T-helper 2 cell treated with Interferon-gamma antibody and Interleukin-4, amounts not matched to agents 5 μg/mL and 100 μg/mL, for 36 hours (primary cell): ENCODE measurements around the gene MSI2.

Experiments used
- DNase-seq: peaks from one replicate; pipeline ENCODE4 v3.0.0; 2021; ENCODE audit warnings: low spot score
- H3K27ac Mint-ChIP-seq: one replicate; pipeline ENCODE4 v1.8.0; 2021; ENCODE audit warnings: mild to moderate bottlenecking, mixed read lengths
- H3K27me3 Mint-ChIP-seq: one replicate; pipeline ENCODE4 v1.8.0; 2021; ENCODE audit warnings: low read depth, mixed read lengths
- H3K36me3 Mint-ChIP-seq: one replicate; pipeline ENCODE4 v1.8.0; 2021; ENCODE audit warnings: low read depth, mixed read lengths
- H3K4me1 Mint-ChIP-seq: one replicate; pipeline ENCODE4 v1.8.0; 2021; ENCODE audit warnings: low read depth, mixed read lengths
- H3K4me3 Mint-ChIP-seq: one replicate; pipeline ENCODE4 v1.8.0; 2022; ENCODE audit warnings: mild to moderate bottlenecking, moderate library complexity, mixed read lengths
- H3K9me3 Mint-ChIP-seq: one replicate; pipeline ENCODE4 v1.8.0; 2021; ENCODE audit warnings: mixed read lengths

The MSI2 gene

DNA sequence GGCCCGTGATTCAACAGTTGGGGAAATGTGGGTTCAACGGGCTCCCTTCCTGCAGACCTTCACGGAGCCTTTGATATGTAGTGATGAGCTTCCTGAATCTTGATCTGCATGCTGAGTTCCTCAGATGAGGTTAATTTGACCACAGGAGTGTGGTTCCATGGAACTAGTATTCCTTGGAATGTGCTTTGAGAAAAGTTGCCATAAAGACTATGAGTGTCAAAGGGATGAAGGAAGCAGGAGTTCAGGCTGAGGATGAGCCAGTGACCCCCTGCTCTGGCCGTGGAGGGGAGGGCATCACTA lies 229.2 kb downstream of the MSI2 start:
- H3K4me3 Mint-ChIP-seq = no peak overlapping the region
- no peaks in the 10 kb centered on the region for H3K9me3 Mint-ChIP-seq
- no peak for DNase-seq
- no peaks in the 10 kb centered on the region for H3K36me3 Mint-ChIP-seq
- H3K27ac Mint-ChIP-seq = no peak overlapping the region
- no peaks in the 10 kb centered on the region for H3K27me3 Mint-ChIP-seq
- peaks cover 30% of the 10 kb centered on the region for H3K4me1 Mint-ChIP-seq

DNA sequence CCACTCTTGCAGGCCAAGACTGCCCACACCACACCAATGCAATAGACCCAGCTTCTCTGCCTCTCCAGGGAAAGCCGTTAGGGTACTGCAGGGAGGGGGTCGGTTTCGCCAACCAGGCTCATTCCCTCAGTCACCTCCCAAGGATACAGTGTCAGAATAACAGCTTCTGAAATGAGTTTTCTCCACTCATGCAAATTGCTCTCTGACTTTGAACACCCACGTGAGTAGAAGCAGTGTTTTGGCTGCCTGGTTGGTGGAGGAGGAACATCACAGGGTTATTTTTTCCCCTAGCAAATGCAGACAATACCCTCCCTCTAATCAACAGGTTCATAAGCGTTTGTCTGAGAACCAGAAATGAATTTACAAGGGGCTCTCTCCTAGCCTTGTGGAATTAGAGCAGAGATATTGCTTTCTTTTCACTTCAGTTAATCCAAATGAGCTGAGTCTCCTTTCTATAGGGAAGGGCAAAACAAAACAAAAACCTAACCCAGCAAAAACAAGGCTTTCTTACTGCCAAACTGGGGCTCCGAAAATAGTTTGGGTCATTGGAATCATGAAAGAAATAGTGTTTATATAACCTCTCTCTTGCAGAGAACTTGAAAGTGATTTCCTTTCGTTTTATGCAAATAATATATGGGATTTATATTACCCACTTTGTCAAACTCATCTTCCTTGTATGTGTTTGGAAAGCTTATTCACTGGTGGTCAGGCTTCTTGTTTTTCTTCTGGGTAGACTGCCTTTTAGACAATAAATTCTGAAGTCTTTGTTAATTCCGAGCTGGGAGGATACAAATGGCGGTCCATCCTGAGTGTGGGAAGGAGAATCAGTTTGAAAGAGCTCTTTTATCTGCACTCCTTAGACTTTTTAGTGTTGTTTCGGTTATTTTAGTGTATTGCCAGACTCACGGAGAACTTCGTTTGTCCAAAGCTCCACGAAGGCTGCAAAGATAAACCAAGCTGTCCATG lies 229.9 kb downstream of the MSI2 start:
- Mint-ChIP-seq H3K27me3 (no peaks in the 10 kb centered on the region), H3K4me3 (no peak overlapping the region)

DNA sequence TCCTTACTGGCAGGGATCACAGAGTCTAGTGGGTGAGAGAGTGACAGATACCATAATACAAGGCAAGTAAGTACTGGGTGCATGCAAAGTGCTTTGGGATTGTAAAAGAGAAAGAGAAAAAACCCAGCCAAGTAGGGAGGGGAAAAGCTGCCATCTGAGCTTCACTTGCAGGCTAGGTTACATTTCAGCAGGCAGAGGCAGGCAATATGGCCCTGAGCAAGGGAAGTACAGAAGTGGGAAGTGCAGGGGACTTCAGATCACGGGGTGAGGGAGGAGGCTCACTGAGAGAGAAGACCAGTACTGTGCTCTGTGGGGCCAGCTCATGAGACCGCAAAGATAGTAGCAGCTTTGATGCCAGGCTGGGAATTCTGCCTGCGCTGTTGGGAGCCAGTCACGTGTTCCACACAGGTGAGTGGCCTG lies 230.6 kb downstream of the MSI2 start:
- Mint-ChIP-seq H3K36me3 (no peaks in the 10 kb centered on the region), H3K4me1 (peaks cover 20% of the 10 kb centered on the region), H3K4me3 (no peak overlapping the region), H3K27me3 (no peaks in the 10 kb centered on the region), H3K9me3 (no peaks in the 10 kb centered on the region), H3K27ac (no peak overlapping the region)
- DNase-seq = no peak

More for the DNA sequence above, 229.9 kb downstream of the MSI2 start:
- no peak for DNase-seq
- H3K36me3 Mint-ChIP-seq = no peaks in the 10 kb centered on the region
- no peak overlapping the region for H3K27ac Mint-ChIP-seq
- peaks cover 24% of the 10 kb centered on the region for H3K4me1 Mint-ChIP-seq
- no peaks in the 10 kb centered on the region for H3K9me3 Mint-ChIP-seq

DNA sequence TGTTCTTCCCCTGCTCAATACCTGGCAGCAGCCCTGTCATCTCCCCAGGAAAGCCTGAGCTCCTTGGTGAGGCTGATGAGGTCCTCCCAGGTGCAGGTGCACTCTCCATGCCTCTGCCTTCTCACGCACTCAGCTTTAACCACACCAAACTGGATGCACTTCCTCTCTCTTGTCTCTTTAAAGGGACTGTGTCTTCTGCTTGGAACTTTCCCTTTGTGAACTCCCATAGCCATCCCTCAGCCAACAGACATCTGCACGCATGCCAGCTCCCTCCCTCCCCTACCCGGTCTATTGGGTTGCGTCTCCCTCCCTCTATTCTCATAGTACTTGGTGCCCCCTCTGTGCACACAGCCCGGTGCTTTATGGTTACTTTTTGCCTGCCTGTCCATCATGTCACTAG lies 231.2 kb downstream of the MSI2 start:
- Mint-ChIP-seq H3K27me3 (no peaks in the 10 kb centered on the region), H3K27ac (no peak overlapping the region), H3K4me1 (peaks cover 20% of the 10 kb centered on the region), H3K9me3 (no peaks in the 10 kb centered on the region), H3K4me3 (no peak overlapping the region), H3K36me3 (no peaks in the 10 kb centered on the region)
- DNase-seq = no peak

DNA sequence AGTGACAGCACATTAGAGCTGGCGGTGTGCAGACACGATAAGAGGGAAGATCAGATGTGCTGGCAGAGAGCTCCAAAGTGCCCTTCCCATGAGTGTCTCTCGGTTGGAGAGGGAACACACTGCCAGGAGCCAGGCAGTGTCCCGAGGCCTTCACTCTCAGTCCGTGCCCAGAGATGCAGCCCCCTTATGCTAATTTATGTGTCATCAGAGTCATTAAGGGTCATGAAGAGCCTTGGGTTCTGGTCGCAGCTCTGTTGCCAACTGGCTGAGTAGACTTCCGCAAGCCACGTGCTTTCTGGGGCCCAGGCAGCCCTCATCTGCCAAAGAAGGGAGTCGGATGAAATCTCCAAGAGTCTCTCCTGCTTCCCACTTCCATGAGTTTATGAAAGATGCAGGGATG lies 232.5 kb downstream of the MSI2 start:
- Mint-ChIP-seq H3K36me3 (no peaks in the 10 kb centered on the region), H3K27ac (no peak overlapping the region)

DNA sequence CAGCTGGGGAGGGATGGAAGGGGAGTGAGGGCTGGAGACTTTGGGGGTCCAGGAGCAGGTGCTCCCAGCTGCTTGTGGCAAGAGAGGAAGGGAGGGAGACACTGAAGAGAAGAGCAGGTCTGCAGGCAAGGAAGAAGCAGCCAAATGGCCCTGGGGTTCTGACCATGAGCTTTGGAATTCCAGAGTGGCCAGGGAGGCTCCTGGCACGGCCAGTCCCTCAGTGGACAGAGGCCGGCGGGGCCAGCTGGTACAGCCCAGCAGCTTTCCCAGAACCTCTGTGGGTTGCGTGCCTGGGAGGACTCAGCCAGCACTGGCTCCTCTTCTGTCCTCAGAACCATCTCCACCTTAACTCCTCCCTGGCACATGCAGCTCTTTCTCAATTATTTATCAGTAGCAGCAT lies 233.0 kb downstream of the MSI2 start:
- DNase-seq = no peak
- no peaks in the 10 kb centered on the region for H3K27me3 Mint-ChIP-seq
- no peak overlapping the region for H3K27ac Mint-ChIP-seq
- H3K9me3 Mint-ChIP-seq = no peaks in the 10 kb centered on the region
- H3K36me3 Mint-ChIP-seq = no peaks in the 10 kb centered on the region
- H3K4me3 Mint-ChIP-seq = no peak overlapping the region
- H3K4me1 Mint-ChIP-seq = peaks cover 27% of the 10 kb centered on the region

More for the DNA sequence above, 232.5 kb downstream of the MSI2 start:
- DNase-seq = no peak
- H3K4me3 Mint-ChIP-seq = no peak overlapping the region
- peaks cover 27% of the 10 kb centered on the region for H3K4me1 Mint-ChIP-seq
- no peaks in the 10 kb centered on the region for H3K27me3 Mint-ChIP-seq
- H3K9me3 Mint-ChIP-seq = no peaks in the 10 kb centered on the region

DNA sequence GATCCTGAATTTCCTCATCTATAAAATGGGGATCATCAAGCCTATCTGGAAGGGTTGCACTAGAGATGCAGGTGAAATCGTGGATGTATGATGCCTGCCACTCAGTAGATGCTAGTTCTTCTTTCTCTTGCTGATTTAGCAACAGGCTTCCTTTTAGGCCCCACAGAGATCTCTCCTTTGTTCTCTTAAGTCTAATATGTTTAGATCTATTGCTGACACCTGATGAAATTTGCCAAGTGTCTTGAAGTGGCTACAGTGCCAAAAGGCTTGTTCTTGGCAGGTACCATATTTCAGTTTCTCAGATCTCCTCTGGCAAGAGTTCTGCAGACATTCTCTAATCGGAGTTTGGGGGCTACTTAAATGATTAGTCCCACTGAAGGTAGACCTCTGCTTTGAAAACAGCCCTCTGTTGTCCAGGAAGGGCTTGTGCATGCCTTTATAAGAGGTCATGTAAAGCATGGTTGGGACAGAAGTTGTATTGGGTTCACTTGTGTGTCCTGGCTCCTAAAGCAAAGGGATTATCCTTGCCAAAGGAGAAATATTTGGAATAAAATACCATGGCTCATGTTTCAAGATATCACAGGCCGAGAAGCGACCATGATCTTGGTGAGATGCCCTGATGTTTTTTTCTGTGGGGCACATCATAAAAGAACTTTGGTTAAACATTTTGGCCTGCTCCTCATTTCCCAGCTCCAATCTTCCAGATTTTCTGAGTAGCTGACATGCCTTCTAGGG lies 234.0 kb downstream of the MSI2 start:
- Mint-ChIP-seq H3K9me3 (no peaks in the 10 kb centered on the region), H3K4me3 (no peak overlapping the region), H3K27ac (no peak overlapping the region), H3K4me1 (peaks cover 26% of the 10 kb centered on the region), H3K36me3 (no peaks in the 10 kb centered on the region), H3K27me3 (no peaks in the 10 kb centered on the region)
- no peak for DNase-seq

DNA sequence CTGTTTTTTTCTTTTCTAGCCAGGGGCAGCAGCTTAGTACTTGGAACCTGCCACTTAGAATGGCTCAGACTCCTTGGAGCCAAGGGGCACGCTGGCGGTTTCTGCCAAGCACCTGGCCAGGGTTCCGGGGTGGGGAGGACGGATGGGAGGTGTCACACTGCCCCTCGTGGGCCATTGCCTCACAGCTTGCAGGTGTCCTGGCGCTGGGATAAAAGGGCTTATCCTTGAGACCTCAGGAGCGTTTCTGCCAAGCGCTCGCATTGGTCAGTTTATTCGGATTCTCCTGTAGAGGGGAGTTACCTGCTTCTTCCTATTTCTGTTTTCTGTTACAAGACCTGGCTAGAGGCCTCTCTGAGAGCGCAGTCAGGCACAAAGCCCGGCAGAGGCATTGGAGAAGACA lies 234.6 kb downstream of the MSI2 start:
- Mint-ChIP-seq H3K9me3 (no peaks in the 10 kb centered on the region), H3K36me3 (no peaks in the 10 kb centered on the region), H3K4me1 (peaks cover 22% of the 10 kb centered on the region), H3K27ac (no peak overlapping the region), H3K4me3 (no peak overlapping the region), H3K27me3 (no peaks in the 10 kb centered on the region)
- DNase-seq = no peak

DNA sequence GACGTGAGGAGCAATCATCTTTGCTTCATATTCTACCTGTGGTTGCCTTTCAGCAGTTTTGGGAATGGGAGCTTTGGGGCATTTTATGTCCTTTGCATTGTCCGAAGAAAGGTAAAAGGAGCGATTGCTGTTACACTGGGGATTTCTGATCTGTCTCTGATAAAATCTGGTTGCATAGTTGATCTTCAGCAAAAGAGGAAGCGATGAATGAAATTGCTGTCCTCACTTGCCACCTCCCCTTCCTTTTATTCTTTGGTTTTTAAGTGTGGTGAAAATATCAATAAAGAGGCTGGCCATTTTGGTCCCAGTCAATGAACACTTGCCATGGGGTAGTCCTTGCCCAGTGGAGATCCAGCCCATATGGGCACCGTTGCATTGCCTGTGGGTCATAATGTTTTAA lies 236.8 kb downstream of the MSI2 start:
- no peak for DNase-seq
- Mint-ChIP-seq H3K4me1 (peaks cover 13% of the 10 kb centered on the region), H3K27ac (no peak overlapping the region), H3K36me3 (no peaks in the 10 kb centered on the region), H3K9me3 (no peaks in the 10 kb centered on the region), H3K27me3 (no peaks in the 10 kb centered on the region), H3K4me3 (no peak overlapping the region)

DNA sequence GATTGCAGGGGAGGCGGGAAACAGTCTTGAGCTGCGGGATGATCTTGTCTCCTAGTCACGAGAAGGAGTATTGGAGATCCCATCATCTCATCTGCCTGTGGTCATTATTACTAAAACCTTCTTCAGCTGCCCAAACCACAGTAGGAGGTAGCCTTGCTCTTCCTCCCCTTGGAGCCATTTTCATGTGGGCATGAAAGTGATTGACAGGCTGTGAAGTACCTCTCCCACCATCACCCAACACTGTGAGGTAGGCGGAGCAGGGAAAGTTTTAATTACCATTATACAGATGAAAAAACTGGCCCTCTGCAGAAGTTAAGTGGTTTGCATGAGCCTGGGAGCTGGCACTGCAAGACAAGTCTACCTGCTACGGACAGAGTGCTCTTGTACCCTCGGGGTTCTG lies 237.3 kb downstream of the MSI2 start:
- DNase-seq = no peak
- H3K27ac Mint-ChIP-seq = no peak overlapping the region
- H3K27me3 Mint-ChIP-seq = no peaks in the 10 kb centered on the region
- peaks cover 13% of the 10 kb centered on the region for H3K4me1 Mint-ChIP-seq
- no peak overlapping the region for H3K4me3 Mint-ChIP-seq
- no peaks in the 10 kb centered on the region for H3K36me3 Mint-ChIP-seq
- no peaks in the 10 kb centered on the region for H3K9me3 Mint-ChIP-seq

DNA sequence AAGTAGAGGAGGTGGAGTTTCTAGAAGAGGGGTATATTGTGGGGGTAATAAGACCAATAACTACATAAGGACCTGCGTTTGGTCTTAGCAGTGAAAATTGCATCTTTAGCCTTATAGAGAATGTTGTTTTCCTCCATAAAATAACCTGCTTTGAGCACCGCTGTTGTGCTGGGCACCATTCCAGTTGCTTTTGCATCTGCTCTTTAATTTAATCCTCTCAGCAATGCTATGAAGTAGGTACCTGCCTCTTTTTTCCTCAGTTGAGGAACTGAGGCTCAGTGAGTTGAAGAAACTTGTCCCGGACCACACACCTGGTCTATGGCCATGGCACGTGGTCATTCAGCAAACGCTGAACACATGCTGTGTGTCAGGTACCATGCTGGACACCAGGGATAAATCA lies 238.1 kb downstream of the MSI2 start:
- Mint-ChIP-seq H3K27ac (no peak overlapping the region), H3K4me3 (no peak overlapping the region), H3K9me3 (no peaks in the 10 kb centered on the region), H3K4me1 (peaks cover 15% of the 10 kb centered on the region), H3K36me3 (no peaks in the 10 kb centered on the region), H3K27me3 (no peaks in the 10 kb centered on the region)
- no peak for DNase-seq

DNA sequence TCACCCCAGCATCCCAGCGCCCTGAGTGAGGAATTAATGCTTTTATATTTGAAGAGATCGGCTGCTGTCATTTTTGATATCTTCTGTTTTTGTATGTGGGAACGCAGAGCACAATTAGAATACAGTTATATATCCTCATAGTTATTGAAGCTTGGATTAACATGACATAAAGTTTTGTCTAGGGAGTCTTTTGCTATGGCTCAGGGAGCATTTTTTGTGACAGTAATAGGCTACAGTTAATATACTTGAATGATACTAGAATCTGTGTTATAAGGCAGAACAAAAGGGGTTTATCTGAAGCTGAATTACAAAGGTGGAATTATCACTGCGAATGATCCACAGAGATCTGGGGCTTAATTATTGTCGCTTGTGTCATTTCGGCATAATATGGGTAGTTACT lies 239.4 kb downstream of the MSI2 start:
- H3K36me3 Mint-ChIP-seq = no peaks in the 10 kb centered on the region
- H3K27ac Mint-ChIP-seq = no peak overlapping the region
- H3K9me3 Mint-ChIP-seq = no peaks in the 10 kb centered on the region
- DNase-seq = no peak
- H3K4me1 Mint-ChIP-seq = peaks cover 19% of the 10 kb centered on the region
- no peak overlapping the region for H3K4me3 Mint-ChIP-seq
- H3K27me3 Mint-ChIP-seq = no peaks in the 10 kb centered on the region

DNA sequence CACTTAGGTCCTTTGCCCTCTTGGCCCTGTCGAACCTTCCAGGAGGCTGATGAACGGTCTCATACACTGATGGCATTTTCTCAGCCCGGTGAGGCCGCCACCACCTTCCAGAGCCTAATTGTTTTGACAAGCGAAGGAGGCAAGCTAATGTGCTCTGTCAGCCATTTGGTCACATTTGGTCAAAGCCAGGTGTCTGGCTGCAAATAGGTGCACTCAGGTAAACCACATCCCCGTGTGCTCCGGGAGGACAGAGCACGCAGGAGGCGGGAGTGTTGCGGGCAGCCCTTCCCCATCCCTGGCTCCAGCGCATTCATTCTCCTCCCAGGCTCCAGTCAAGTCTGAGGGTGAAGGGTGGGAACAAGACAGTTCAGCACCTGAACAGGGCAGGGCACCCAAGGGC lies 240.1 kb downstream of the MSI2 start:
- DNase-seq = no peak
- Mint-ChIP-seq H3K4me3 (no peak overlapping the region), H3K36me3 (no peaks in the 10 kb centered on the region), H3K4me1 (peaks cover 19% of the 10 kb centered on the region), H3K9me3 (no peaks in the 10 kb centered on the region), H3K27me3 (no peaks in the 10 kb centered on the region), H3K27ac (no peak overlapping the region)

DNA sequence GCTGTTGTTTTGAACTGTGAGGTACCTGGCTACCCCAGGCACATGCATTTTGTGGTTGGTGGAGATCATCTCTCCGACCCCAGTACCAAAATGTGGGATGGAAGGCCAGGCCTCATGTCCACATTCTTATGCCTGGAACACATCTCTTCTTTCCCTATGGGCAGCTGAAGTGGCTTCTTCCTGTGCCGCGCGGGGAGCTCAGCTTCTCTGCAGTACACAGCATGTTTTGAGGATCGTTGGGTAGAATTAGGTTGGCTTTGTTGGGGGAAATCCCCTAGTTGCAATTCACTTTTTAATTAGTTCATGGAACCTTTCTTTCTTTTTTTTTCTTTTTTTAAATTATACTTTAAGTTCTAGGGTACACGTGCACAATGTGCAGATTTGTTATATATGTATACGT lies 242.1 kb downstream of the MSI2 start:
- no peak overlapping the region for H3K4me3 Mint-ChIP-seq
- H3K36me3 Mint-ChIP-seq = no peaks in the 10 kb centered on the region
- no peaks in the 10 kb centered on the region for H3K27me3 Mint-ChIP-seq
- no peaks in the 10 kb centered on the region for H3K9me3 Mint-ChIP-seq
- H3K27ac Mint-ChIP-seq = no peak overlapping the region
- peaks cover 11% of the 10 kb centered on the region for H3K4me1 Mint-ChIP-seq
- DNase-seq = no peak
